Testis (tissue), 3 donors: ENCODE measurements around the gene CPVL. TPM values are rescaled to one million over a fixed set of nuclear protein-coding genes. Genes with fewer than 3 reads are reported as not detected.

ENCODE experiments used
- DNase-seq: peaks from one replicate; pipeline ENCODE4 v3.0.0-alpha.2; 2019
- H3K27ac ChIP-seq, 2 donors: fragments of 200-600 bp; sonication (generic); one replicate each; pipeline ENCODE4 v1.5.1; 2019
- H3K27me3 ChIP-seq: fragments of 200-600 bp; sonication (generic); one replicate; pipeline ENCODE4 v1.5.1; 2019
- H3K36me3 ChIP-seq: fragments of 200-600 bp; sonication (generic); one replicate; pipeline ENCODE4 v1.5.1; 2017; ENCODE audit warnings: low read depth; ENCODE audit errors: missing control alignments
- H3K4me1 ChIP-seq: fragments of 200-600 bp; sonication (generic); one replicate; pipeline ENCODE4 v1.5.1; 2019
- H3K4me3 ChIP-seq, 2 donors: fragments of 200-600 bp; sonication (generic); one replicate each; pipeline ENCODE4 v1.5.1; 2017 to 2019
- H3K9me3 ChIP-seq: fragments of 200-600 bp; sonication (generic); one replicate; pipeline ENCODE4 v1.5.1; 2017
- CTCF ChIP-seq, 3 experiments: fragments of 450-650 bp in 2 of 3; fragments of 200-600 bp in 1 of 3; sonication (generic) in 1 of 3; IDR thresholded peaks; one replicate each; pipeline ENCODE4 v1.5.1; 2016 to 2019; ENCODE audit warnings: antibody characterized with exemption in 3 of 3, mild to moderate bottlenecking in 2 of 3, moderate library complexity in 1 of 3
- POLR2A ChIP-seq: fragments of 450-650 bp; IDR thresholded peaks from one replicate; pipeline ENCODE4 v1.6.1; 2017; ENCODE audit warnings: antibody characterized with exemption, mild to moderate bottlenecking, moderate library complexity
- WGBS, 2 donors: methylation state at CpG; one replicate each; pipeline ENCODE4 v1.1.5; 2018; 5-methylcytosine and 5-hydroxymethylcytosine counted together
- intact Hi-C: fragments of 100-400 bp; cut with DNase I; formaldehyde crosslinking; loops from one replicate; pipeline ENCODE4 v1.15.1; 2023; ENCODE audit warnings: low total_unique reads
- polyA plus RNA-seq: library from polyadenylated mRNA; stranded (reverse); fragments of 350-450 nt; fragmentation: Illumina TruSeq; extraction: RNeasy Lipid Tissue Mini Kit (QIAGEN cat#74804); gene quantifications from one replicate; pipeline ENCODE4 v1.2.3, GENCODE V29; 2014; ENCODE audit warnings: low read depth, low replicate concordance; ENCODE audit not compliant: insufficient read depth
- total RNA-seq, 2 donors: library from RNA; depleted of rRNA; stranded (reverse); fragments of >200 nt; gene quantifications; one replicate each; pipeline ENCODE4 v1.2.3, GENCODE V29; 2016

CPVL gene
- total and polyA plus RNA-seq, 3 donors from 2014 or later, result 26.6 to 55.1 (median 51.1) TPM

GRCh38 chr7:29035044-29035740, 111.1 kb downstream of the CPVL start:
- TF ChIP-seq POLR2A (no peak), CTCF (IDR thresholded peaks at IDR 0.05) (no peak)
- intact Hi-C loops, result no loop called here
- H3K27ac ChIP-seq, result no peak overlapping the region
- no peaks in the 10 kb centered on the region for H3K4me1 ChIP-seq
- no peaks in the 10 kb centered on the region for H3K36me3 ChIP-seq
- DNase-seq, result no peak
- no peaks in the 10 kb centered on the region for H3K27me3 ChIP-seq
- no peaks in the 10 kb centered on the region for H3K9me3 ChIP-seq
- no peak overlapping the region for H3K4me3 ChIP-seq
- WGBS, 2 donors, result 82 to 92% methylated on average over 8 of the region's 8 CpGs

GRCh38 chr7:29033584-29033983, 112.8 kb downstream of the CPVL start:
- Histone ChIP-seq H3K9me3 (no peaks in the 10 kb centered on the region), H3K4me1 (no peaks in the 10 kb centered on the region), H3K4me3 (no peak overlapping the region), H3K36me3 (no peaks in the 10 kb centered on the region), H3K27ac (no peak overlapping the region), H3K27me3 (no peaks in the 10 kb centered on the region)
- TF ChIP-seq POLR2A (no peak), CTCF (IDR thresholded peaks at IDR 0.05) (no peak)
- intact Hi-C loops, result no loop called here
- no peak for DNase-seq
- 77 to 78% methylated on average over 2 of the region's 2 CpGs for whole genome bisulfite sequencing, 2 donors

GRCh38 chr7:29032146-29032545, 114.2 kb downstream of the CPVL start:
- Histone ChIP-seq H3K27me3 (no peaks in the 10 kb centered on the region), H3K36me3 (no peaks in the 10 kb centered on the region), H3K27ac (no peak overlapping the region), H3K9me3 (no peaks in the 10 kb centered on the region), H3K4me1 (no peaks in the 10 kb centered on the region), H3K4me3 (no peak overlapping the region)
- no peak for DNase-seq
- whole genome bisulfite sequencing, 2 donors, result 88 to 93% methylated on average over 4 of the region's 4 CpGs
- intact Hi-C loops, result no loop called here
- no peak for TF ChIP-seq CTCF (IDR thresholded peaks at IDR 0.05)
- no peak for TF ChIP-seq POLR2A

GRCh38 chr7:29030781-29031275, 115.5 kb downstream of the CPVL start:
- H3K4me3 ChIP-seq, result no peak overlapping the region
- intact Hi-C loops, result no loop called here
- H3K4me1 ChIP-seq, result no peaks in the 10 kb centered on the region
- H3K27ac ChIP-seq, result no peak overlapping the region
- H3K9me3 ChIP-seq, result no peaks in the 10 kb centered on the region
- no peak for DNase-seq
- no peaks in the 10 kb centered on the region for H3K36me3 ChIP-seq
- 92 to 94% methylated on average over 3 of the region's 3 CpGs for WGBS, 2 donors
- TF ChIP-seq POLR2A, result no peak
- TF ChIP-seq CTCF (IDR thresholded peaks at IDR 0.05), result no peak
- H3K27me3 ChIP-seq, result no peaks in the 10 kb centered on the region
